Measurements from ENCODE around the gene TLL2. TPM values are rescaled to one million over a fixed set of nuclear protein-coding genes. Genes with fewer than 3 reads are reported as not detected.

Gene TLL2
- total and polyA plus RNA-seq, 2 donors (not counting 3 experiments of a cell fraction or from before 2014, with no cell fraction given) = 0.03 to 0.20 TPM

GRCh38 chr10:96370584-96371157, 143.1 kb downstream of the TLL2 start:
- Histone ChIP-seq H3K4me1 (ENCODE audit: control insufficient read depth, extremely low read depth, insufficient read depth, low read length) (peaks cover 10% of the 10 kb centered on the region), H3K9me3 (replicated peaks; ENCODE audit: control insufficient read depth, insufficient read depth, low read length) (no peaks in the 10 kb centered on the region), H4K20me1 (replicated peaks; ENCODE audit: control insufficient read depth, extremely low read depth, insufficient read depth, low read length) (no peaks in the 10 kb centered on the region), H3K4me3 (replicated peaks in 1 of 3; ENCODE audit: insufficient read depth in 1 of 3, low read depth in 1 of 3, low read length in 3 of 3) (no peak overlapping the region), H3K79me2 (ENCODE audit: control insufficient read depth, insufficient read depth, low read length) (no peaks in the 10 kb centered on the region), H3K9ac (replicated peaks; ENCODE audit: extremely low read depth, insufficient read depth, low read length) (no peak overlapping the region), H3K27me3 (ENCODE audit: control insufficient read depth in 2 of 2, insufficient read depth in 2 of 2, low read length in 2 of 2) (no peaks in the 10 kb centered on the region), H2AFZ (ENCODE audit: low read depth, low read length) (no peak overlapping the region), H3K36me3 (ENCODE audit: control insufficient read depth in 2 of 2, extremely low read depth in 1 of 2, insufficient read depth in 2 of 2, low read length in 2 of 2) (no peaks in the 10 kb centered on the region), H3K4me2 (ENCODE audit: insufficient read depth, low read length) (no peak overlapping the region), H3K27ac (ENCODE audit: insufficient read depth, low read depth, low read length) (no peak overlapping the region), H3K9me1 (replicated peaks; ENCODE audit: control insufficient read depth, extremely low read depth, insufficient read depth, low read length) (no peaks in the 10 kb centered on the region)
- peak; percentile 61 for DNase-seq (ENCODE audit: low read depth, low spot score)
- intact Hi-C loops (cut with micrococcal nuclease) = no loop called here
- TF ChIP-seq CTCF (IDR thresholded peaks at IDR 0.05; ENCODE audit: extremely low read depth in 1 of 2, insufficient read depth in 1 of 2, low read depth in 1 of 2, low read length in 2 of 2) (peak; percentile 85 to 91), POLR2A (IDR thresholded peaks at IDR 0.05; ENCODE audit: low read depth, low read length) (no peak), EZH2 (IDR thresholded peaks at IDR 0.05; ENCODE audit: borderline replicate concordance, low read depth, low read length, severe bottlenecking) (no peak), GATA2 (IDR thresholded peaks at IDR 0.05; ENCODE audit: insufficient read depth, insufficient read length, low read depth, low read length) (no peak)
- ChIA-PET CTCF (interaction anchor here (0.6 to 3.0 kb wide), 37 partner anchors 8 to 847 kb away, joined by 3 to 17 read pairs (median 3); partner anchors contain the start of genes OPALIN and TLL2), POLR2A (no interaction called here)
- dilution Hi-C loops (cut with MboI; ENCODE audit: extremely low pct_ligation_motif_present, low sequenced_read_pairs) = no loop called here
- no TSS peak for BruUV-seq (replicated peaks)
- peak; percentile 82 for FAIRE-seq
